ENCODE measurements around the gene CALML6.

CALML6 gene

GRCh38 chr1:1872329-1872994, 42.6 kb upstream of the CALML6 start:
- Histone ChIP-seq H3K79me2 (ENCODE audit: insufficient read depth, low read length) (peaks cover 100% of the 10 kb centered on the region), H3K36me3 (ENCODE audit: low read length) (0 out of 2 replicates have a peak, but pooled peaks cover 7% of the 10 kb centered on the region), H3K27ac (ENCODE audit: low read depth, low read length) (no peak overlapping the region), H3F3A (ENCODE audit: insufficient read depth) (peaks cover 21% of the 10 kb centered on the region), H3K9me2 (replicated peaks; ENCODE audit: insufficient read depth, low read length) (no peaks in the 10 kb centered on the region), H3K4me3 (ENCODE audit: insufficient read depth, low read length, poor library complexity, severe bottlenecking) (no peak overlapping the region), H3K9ac (ENCODE audit: low read length) (no peak overlapping the region), H4K20me1 (ENCODE audit: low read depth, low read length) (peaks cover 27% of the 10 kb centered on the region), H3K9me3 (ENCODE audit: insufficient read depth, low read length) (no peaks in the 10 kb centered on the region), H3K27me3 (ENCODE audit: low read length) (no peaks in the 10 kb centered on the region), H2AFZ (ENCODE audit: low read depth, low read length, severe bottlenecking) (no peak overlapping the region), H3K4me2 (ENCODE audit: low read depth, low read length, poor library complexity, severe bottlenecking) (no peak overlapping the region)
- no peak for TF ChIP-seq CTCF (IDR thresholded peaks at IDR 0.05; ENCODE audit: insufficient read depth, low read length, poor library complexity, severe bottlenecking)
- no peak for TF ChIP-seq EZH2phosphoT487 (conservative IDR thresholded peaks at IDR 0.05; ENCODE audit: low read length)

- no peak overlapping the region for H3K27ac ChIP-seq (ENCODE audit: low read depth, low read length)
- H3K4me2 ChIP-seq (ENCODE audit: low read depth, low read length, poor library complexity, severe bottlenecking): no peak overlapping the region
- peaks cover 29% of the 10 kb centered on the region for H4K20me1 ChIP-seq (ENCODE audit: low read depth, low read length)
- TF ChIP-seq CTCF (IDR thresholded peaks at IDR 0.05; ENCODE audit: insufficient read depth, low read length, poor library complexity, severe bottlenecking) (no peak), EZH2phosphoT487 (conservative IDR thresholded peaks at IDR 0.05; ENCODE audit: low read length) (no peak)
- H3K79me2 ChIP-seq (ENCODE audit: insufficient read depth, low read length): peaks cover 100% of the 10 kb centered on the region
- no peak overlapping the region for H2AFZ ChIP-seq (ENCODE audit: low read depth, low read length, severe bottlenecking)
- no peaks in the 10 kb centered on the region for H3K27me3 ChIP-seq (ENCODE audit: low read length)
- H3K36me3 ChIP-seq (ENCODE audit: low read length): 0 out of 2 replicates have a peak, but pooled peaks cover 9% of the 10 kb centered on the region
- no peak overlapping the region for H3K4me3 ChIP-seq (ENCODE audit: insufficient read depth, low read length, poor library complexity, severe bottlenecking)
- no peaks in the 10 kb centered on the region for H3K9me2 ChIP-seq (replicated peaks; ENCODE audit: insufficient read depth, low read length)
- H3K9me3 ChIP-seq (ENCODE audit: insufficient read depth, low read length): no peaks in the 10 kb centered on the region
- peaks cover 16% of the 10 kb centered on the region; the same call in 1 of the 2 replicates for H3F3A ChIP-seq (ENCODE audit: insufficient read depth)
- no peak overlapping the region for H3K9ac ChIP-seq (ENCODE audit: low read length)
Measured at GRCh38 chr1:1873186-1873585, 41.9 kb upstream of the CALML6 start.

- no peak overlapping the region for H3K4me2 ChIP-seq (ENCODE audit: low read depth, low read length, poor library complexity, severe bottlenecking)
- TF ChIP-seq EZH2phosphoT487 (conservative IDR thresholded peaks at IDR 0.05; ENCODE audit: low read length) (no peak), CTCF (IDR thresholded peaks at IDR 0.05; ENCODE audit: insufficient read depth, low read length, poor library complexity, severe bottlenecking) (no peak)
- H3K9ac ChIP-seq (ENCODE audit: low read length): no peak overlapping the region
- no peaks in the 10 kb centered on the region for H3K9me3 ChIP-seq (ENCODE audit: insufficient read depth, low read length)
- H3F3A ChIP-seq (ENCODE audit: insufficient read depth): peaks cover 9% of the 10 kb centered on the region; the same call in 1 of the 2 replicates
- peaks cover 34% of the 10 kb centered on the region for H4K20me1 ChIP-seq (ENCODE audit: low read depth, low read length)
- H3K4me3 ChIP-seq (ENCODE audit: insufficient read depth, low read length, poor library complexity, severe bottlenecking): no peak overlapping the region
- H3K79me2 ChIP-seq (ENCODE audit: insufficient read depth, low read length): peaks cover 100% of the 10 kb centered on the region
- H3K9me2 ChIP-seq (replicated peaks; ENCODE audit: insufficient read depth, low read length): no peaks in the 10 kb centered on the region
- H3K36me3 ChIP-seq (ENCODE audit: low read length): 0 out of 2 replicates have a peak, but pooled peaks cover 9% of the 10 kb centered on the region
- no peak overlapping the region for H2AFZ ChIP-seq (ENCODE audit: low read depth, low read length, severe bottlenecking)
- H3K27me3 ChIP-seq (ENCODE audit: low read length): no peaks in the 10 kb centered on the region
- no peak overlapping the region for H3K27ac ChIP-seq (ENCODE audit: low read depth, low read length)
Measured at GRCh38 chr1:1874901-1875300, 40.2 kb upstream of the CALML6 start.
